Neural crest cell (in vitro differentiated cells): ENCODE data around the gene TTLL10. TPM values are rescaled to one million over a fixed set of nuclear protein-coding genes. Genes with fewer than 3 reads are reported as not detected.

Experiments used
- DNase-seq: peaks from one replicate; pipeline ENCODE4 v3.0.0; 2021; ENCODE audit warnings: low read depth, mixed read lengths, low spot score
- H3K27ac Mint-ChIP-seq: one replicate; pipeline ENCODE4 v1.8.0; 2021; ENCODE audit warnings: mild to moderate bottlenecking, mixed read lengths; ENCODE audit not compliant: unreplicated experiment
- H3K27me3 Mint-ChIP-seq: 2 replicates; pipeline ENCODE4 v1.8.0; 2021; ENCODE audit warnings: low read depth, mild to moderate bottlenecking, mixed read lengths
- H3K36me3 Mint-ChIP-seq: 2 replicates; pipeline ENCODE4 v1.8.0; 2021; ENCODE audit warnings: low read depth, mild to moderate bottlenecking, mixed read lengths
- H3K4me1 Mint-ChIP-seq: 2 replicates; pipeline ENCODE4 v1.8.0; 2021; ENCODE audit warnings: mixed read lengths
- H3K4me3 Mint-ChIP-seq: one replicate; pipeline ENCODE4 v1.8.0; 2021; ENCODE audit warnings: mild to moderate bottlenecking, mixed read lengths
- H3K9me3 Mint-ChIP-seq: 2 replicates; pipeline ENCODE4 v1.8.0; 2021; ENCODE audit warnings: mixed read lengths
- CTCF ChIP-seq: fragments of 200-600 bp; sonication (generic); conservative IDR thresholded peaks from 2 replicates; pipeline ENCODE4 v1.5.0; 2021; ENCODE audit warnings: antibody characterized with exemption, mild to moderate bottlenecking
- total RNA-seq: library from RNA; stranded (reverse); gene quantifications from 2 replicates; pipeline ENCODE4 v1.2.1, GENCODE V29; 2021

TTLL10 gene
- total RNA-seq, 1 donor from 2014 or later = not detected

DNA sequence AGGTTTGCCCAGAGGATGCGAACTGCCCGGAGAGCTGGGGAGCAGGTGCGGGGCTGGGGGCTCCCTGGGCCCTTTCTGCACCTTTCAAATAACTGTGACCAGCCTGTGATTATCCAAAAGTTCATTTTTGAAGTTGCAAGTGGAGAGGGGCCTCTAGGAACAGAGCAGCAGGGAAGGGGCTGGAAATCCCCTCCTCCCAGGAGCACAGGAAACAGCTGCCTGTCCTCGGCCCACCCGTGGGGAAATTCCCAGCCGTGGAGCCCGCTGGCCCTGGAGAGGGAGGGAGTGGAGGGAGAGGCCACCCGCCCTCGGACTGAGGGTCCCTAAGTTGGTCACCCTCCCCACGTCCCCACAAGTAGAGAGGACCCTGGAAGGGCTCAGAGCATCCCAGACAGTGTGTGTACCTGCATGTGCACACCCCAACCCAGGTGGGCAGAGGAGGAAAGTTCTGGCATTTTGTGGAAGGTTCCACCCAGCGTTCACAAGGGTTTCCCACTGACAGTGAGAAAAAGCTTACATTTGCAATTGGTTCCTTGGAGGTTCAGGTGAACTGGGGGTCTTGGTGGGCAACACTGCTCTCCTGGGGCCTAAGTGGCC lies 41.5 kb downstream of the TTLL10 start:
- no peak for TF ChIP-seq CTCF
- H3K4me1 Mint-ChIP-seq = no peaks in the 10 kb centered on the region
- DNase-seq = no peak
- H3K9me3 Mint-ChIP-seq = no peaks in the 10 kb centered on the region
- H3K4me3 Mint-ChIP-seq = no peak overlapping the region
- H3K36me3 Mint-ChIP-seq = no peaks in the 10 kb centered on the region
- no peak overlapping the region for H3K27ac Mint-ChIP-seq
- H3K27me3 Mint-ChIP-seq = no peaks in the 10 kb centered on the region

DNA sequence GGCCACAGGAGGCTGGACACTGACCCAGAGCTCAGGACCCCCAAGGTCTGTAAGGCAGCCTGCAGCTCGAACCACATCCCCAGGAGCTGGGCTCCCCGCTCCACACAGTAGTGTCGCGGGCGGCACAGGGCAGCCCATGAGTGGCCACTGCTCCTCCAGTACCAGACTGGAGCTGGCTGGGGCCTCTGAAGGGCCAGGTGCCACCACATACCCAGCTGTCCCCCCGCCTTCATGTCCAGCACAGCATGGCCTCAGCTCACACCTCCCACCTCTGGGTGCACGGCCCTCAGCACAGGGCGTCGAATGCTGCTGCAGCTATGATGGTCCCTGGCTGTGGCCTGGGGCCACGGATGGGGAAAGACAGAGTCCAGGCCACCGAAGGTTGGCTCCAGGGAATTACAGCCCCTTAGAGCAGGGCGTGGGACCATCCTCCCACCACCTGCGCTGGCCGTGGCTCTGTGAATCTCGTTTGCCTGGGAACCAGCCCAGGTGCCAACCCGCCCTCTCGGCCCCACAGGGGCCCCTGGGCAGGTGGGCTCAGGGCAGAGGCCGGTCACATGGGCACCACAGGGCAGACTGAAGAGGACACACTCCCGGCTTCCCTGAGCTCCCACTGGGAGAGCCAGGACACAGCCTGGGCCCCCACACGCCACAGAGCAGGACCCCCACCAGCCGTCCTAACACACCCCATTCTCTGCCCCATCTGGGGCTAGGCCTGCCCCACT lies 42.4 kb downstream of the TTLL10 start:
- H3K9me3 Mint-ChIP-seq = no peaks in the 10 kb centered on the region
- H3K27me3 Mint-ChIP-seq = no peaks in the 10 kb centered on the region
- DNase-seq = no peak
- H3K4me3 Mint-ChIP-seq = no peak overlapping the region
- no peak for TF ChIP-seq CTCF
- peaks cover 3% of the 10 kb centered on the region for H3K36me3 Mint-ChIP-seq
- no peaks in the 10 kb centered on the region for H3K4me1 Mint-ChIP-seq
- no peak overlapping the region for H3K27ac Mint-ChIP-seq

- Mint-ChIP-seq H3K4me1 (no peaks in the 10 kb centered on the region), H3K27me3 (no peaks in the 10 kb centered on the region), H3K36me3 (peaks cover 3% of the 10 kb centered on the region), H3K9me3 (no peaks in the 10 kb centered on the region), H3K27ac (no peak overlapping the region), H3K4me3 (peak overlapping the region; percentile 23)
- no peak for TF ChIP-seq CTCF
- no peak for DNase-seq
Measured at GRCh38 chr1:1216770-1217620, 43.3 kb downstream of the TTLL10 start.

GRCh38 chr1:1217621-1218523 lies 44.2 kb downstream of the TTLL10 start:
- TF ChIP-seq CTCF = no peak
- H3K4me1 Mint-ChIP-seq = no peaks in the 10 kb centered on the region
- H3K27me3 Mint-ChIP-seq = no peaks in the 10 kb centered on the region
- H3K4me3 Mint-ChIP-seq = no peak overlapping the region
- H3K9me3 Mint-ChIP-seq = no peaks in the 10 kb centered on the region
- H3K27ac Mint-ChIP-seq = no peak overlapping the region
- no peak for DNase-seq
- peaks cover 5% of the 10 kb centered on the region for H3K36me3 Mint-ChIP-seq
